Kidney tubule cell (primary cell): ENCODE results near the gene SLC27A6.

ENCODE experiments used
- DNase-seq: peaks from one replicate; pipeline ENCODE4 v3.0.0-alpha.2; 2018; ENCODE audit warnings: low spot score

Gene SLC27A6

DNA sequence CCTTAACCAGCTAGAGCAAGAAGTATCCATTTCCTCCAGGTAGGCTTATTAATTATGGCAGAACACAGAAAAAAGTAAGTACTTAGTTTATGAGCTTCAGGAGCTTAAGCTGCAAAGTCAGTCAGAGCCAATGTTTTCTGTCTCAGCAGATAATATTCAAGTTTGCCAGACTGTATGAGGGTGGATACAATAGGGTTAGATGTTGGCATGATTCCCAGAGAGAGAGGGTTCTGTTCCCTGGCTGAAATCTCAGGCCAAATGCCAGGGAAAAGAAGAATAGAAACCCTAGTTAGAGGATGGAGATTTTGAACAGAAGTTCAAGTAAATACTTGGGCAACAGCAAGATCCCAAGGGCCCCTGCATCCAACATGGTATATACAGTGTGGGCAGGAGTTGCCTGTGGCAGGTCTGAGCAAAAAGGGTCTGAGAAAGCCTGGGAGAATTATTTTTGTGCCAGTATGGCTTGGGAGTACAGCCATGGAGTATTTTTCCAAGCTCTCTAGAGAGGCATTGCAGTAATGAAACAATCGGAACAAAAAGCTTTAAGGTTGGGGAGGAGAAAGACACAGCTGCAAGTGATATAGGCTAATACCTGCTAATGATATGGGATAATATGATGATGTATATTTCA lies 98.3 kb downstream of the SLC27A6 start:
- no peak for DNase-seq

DNA sequence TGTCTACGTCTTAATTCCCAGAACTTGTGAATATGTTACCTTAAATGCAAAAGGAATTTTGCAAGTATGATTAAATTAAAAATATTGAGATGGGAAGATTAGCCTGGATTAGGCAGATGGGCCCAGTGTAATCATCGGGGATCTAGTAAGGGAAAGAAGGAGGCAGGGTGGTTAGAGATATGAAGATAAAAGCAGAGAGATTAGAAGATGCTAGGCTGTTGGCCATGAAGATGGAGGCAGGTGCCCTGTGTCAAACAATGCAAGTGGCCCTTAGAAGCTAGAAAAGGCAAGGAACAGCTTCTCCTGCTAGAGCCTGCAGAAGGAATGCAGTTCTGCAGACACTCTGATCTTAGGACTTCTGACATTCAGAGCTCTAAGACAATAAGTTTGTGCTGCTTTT lies 100.4 kb downstream of the SLC27A6 start:
- no peak for DNase-seq

DNA sequence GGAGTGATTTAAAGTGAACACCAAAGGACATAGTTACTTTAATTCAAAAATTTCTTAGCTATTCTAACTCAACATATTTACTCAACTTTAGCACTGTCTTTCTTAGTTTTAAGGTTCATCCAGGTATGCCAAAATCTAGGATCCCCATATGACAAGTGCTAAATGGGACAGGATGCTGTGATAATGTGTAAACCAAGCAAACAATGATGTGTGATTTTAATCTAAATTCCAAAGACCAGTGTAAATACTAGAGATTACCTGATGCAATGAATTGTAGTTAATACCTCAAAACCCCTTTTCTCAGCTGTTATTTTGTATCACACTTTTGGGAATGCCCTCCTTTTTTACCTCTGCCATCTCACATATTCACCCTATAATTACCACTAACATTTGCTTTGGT lies 102.5 kb downstream of the SLC27A6 start:
- DNase-seq, result no peak

DNA sequence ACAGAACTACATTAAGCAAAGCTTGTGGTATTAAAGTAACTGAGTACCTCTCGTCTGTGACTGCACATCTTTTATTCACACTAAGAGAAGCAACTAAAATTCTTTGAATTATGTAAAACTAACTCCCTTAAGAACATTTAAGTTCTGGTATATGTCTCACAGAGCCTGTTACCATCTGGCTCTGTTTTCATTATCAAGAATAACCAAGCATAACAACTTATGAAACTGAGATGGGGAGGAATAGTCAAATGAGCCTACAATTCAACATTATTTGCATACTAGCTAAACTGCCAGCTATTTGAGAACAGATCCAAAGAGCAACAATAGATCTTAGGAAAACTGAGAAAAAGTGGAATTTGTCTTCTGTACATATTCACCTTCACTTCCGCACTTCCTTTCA lies 104.0 kb downstream of the SLC27A6 start:
- DNase-seq, result no peak

DNA sequence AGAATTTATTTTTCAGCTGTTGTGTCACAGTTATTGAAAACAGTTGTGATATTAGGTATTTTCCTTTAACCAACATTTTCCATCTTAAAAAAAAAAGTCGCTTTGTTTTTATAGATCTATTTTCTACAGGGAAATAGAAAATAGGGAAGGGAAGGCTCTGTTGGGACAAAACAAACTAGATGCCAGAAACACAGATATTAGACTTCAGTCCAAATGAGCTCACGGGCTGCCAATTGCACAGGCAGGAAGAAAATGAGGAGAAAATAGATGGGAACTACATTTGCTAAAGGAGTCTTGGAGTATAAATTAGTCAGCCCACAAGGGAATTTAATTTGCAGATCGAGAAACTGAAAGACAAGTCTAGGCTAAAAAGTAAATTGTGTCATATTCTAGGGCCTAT lies 107.8 kb downstream of the SLC27A6 start:
- no peak for DNase-seq

DNA sequence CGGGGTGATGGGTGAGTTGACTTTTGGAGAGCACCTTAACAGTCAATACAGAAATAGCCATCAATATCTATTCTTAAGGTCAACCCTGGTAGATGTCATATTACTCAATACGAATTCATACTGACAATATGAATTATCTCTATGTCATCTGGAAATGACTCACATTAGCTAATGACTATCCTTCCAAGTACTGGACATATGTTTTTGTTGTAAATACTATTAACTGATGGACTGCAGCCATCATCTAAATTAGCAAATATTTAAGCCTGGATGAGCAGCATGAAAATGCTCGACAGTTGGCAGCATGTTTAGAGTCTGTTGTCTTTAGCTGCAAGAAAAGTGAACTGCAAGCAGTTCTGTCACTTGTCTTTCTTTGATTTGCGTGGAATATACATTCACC lies 109.6 kb downstream of the SLC27A6 start:
- no peak for DNase-seq

DNA sequence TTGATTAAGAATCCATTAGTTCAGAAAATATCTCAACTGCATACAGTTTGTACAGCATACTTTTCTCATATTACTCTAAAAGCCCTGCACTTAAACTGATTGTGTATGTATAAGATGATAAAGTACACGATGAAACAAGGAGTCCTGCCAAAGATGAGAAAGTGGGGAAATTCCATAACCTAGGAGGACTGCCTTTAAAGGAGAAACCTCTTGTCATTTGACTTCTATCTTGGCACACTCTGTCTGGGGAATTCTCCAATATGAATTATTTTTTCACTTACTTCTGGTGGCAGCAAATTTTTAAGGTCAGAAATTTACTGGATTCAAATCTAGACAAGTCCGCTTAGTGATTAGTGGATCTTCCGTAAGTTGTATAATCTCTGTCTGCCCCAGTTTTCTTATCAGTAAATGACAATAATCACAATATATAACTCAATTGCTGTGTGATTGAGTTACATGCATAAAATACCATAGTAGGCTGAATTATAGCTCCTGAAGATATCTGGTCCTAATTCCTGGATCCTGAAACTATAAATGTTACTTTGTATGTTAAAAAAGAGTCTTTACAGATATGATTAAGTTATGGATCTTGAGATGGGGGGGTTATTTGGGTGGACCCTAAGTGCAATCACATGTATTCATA lies 112.3 kb downstream of the SLC27A6 start:
- no peak for DNase-seq

DNA sequence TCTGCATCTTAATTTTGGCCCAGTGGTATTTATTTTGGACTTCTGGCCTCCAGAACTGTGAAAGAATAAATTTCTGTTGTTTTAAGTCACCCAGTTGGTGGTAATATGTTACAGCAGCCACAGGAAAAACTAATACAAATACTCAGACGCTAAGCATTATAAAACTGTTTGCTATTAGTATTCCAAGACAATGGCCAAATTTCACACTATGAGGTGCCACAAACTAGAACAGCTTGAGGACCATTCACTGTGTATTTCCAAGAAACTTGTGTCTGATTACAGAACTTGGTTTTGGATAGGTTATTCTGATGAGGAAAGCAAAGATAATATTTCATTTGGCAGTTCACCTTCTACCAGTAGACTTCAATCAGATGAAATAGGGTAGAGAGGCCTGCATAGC lies 113.0 kb downstream of the SLC27A6 start:
- no peak for DNase-seq

DNA sequence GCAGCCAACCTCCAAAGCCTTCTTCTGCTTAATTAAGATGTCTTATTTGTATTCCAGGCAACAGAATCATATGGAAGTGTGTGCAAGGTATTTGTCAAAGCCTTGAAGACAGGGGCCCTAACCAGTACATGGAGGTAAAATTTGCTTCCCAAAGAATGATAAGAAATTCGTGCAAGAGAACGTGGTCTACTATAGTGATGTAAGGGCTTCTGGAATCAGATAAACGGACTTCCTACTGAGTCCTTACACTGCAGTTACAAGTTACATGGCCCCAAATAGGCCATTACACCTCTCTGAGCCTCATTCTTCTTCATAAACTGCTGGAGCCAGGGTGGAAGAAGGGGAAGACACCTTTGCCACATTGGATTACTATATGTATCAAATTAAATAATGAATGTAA lies 113.4 kb downstream of the SLC27A6 start:
- DNase-seq, result no peak

DNA sequence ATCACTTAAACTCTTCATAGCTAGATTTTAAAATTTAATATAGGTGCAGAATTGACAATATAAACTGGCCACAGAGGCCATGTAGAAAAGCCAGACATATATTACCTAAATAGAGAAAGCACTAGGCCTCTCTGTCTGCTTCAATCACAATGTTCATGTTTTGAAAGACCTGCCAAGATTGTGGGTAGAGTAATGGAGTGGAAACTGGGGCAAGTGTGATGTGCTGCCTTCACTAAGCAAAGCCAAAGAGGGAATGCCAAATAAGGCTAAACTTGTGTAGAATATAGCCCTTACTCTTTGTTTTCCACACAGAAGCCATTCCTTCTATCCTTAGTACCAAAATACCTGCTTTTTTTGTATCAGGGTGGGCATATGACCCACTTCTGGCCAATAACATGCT lies 114.2 kb downstream of the SLC27A6 start:
- no peak for DNase-seq

DNA sequence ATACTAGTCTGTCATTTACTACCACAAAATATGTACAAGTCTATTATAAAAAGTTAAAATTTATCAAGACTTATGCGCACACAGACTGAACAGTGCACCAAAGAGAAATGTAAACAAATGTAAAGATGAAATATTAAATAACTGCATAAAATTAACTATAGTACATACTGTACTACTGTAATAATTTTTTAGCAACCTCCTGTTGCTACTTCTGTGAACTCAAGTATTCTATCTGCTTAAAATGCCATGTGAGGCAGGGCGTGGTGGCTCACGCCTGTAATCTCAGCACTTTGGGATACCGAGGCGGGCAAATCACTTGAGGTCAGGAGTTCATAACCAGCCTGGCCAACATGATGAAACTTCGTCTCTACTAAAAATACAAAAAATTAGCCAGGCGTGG lies 115.5 kb downstream of the SLC27A6 start:
- DNase-seq, result no peak

DNA sequence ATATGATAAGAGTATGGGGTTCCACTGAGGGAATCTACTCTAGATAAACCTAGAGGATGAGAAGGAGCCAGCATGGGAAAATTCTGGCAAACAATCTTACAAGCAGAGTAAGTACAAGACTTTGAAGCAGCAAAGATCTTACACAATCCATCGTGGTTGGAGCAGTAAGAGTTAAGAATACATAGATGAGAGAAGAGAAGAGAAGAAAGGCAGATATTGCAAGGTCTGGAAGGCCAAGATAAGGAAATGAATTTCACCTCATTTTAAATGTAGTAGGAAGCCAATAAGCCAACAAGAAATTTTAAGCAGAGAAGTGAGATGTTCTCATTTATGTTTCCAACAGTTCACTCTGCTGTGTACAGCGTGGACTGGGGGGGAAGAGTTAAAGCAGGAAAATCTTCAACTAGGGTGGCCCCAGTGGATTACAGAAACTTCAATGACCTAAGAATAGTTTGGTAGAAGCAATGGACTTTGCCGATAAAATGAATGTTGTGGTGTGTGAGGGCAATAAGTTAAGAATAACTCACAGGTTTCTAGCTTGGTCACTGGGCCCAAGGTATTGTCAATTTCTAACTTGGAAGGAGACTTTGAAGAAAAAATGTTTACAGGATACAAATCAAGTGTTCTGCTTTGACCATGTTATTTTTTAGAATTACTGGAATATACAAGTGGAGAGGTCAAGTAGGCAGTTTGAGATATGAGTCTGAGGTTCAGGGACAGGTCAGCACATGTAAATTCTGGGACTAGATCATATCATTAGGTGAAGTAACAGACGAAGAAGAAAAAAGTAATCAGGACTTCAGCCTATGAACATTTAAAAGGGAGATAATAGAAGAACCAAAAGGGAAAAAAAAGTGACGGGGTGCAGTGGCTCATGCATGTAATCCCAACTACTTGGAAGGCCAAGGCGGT lies 117.2 kb downstream of the SLC27A6 start:
- DNase-seq, result no peak
